C4-2B (cell line): ENCODE data around the gene FGA.

ENCODE experiments used
- ZFX ChIP-seq: fragments of 450-650 bp; IDR thresholded peaks from 2 replicates; pipeline ENCODE4 v1.6.1; 2017
- TF ChIP-seq, protein P1 (sequence below): fragments of 450-650 bp; conservative IDR thresholded peaks from 2 replicates; pipeline ENCODE4 v1.5.1; 2017; ENCODE audit warnings: mild to moderate bottlenecking

GRCh38 chr4:154542271-154542879 is 48.2 kb downstream of the FGA start:
- TF ChIP-seq, protein P1, sequence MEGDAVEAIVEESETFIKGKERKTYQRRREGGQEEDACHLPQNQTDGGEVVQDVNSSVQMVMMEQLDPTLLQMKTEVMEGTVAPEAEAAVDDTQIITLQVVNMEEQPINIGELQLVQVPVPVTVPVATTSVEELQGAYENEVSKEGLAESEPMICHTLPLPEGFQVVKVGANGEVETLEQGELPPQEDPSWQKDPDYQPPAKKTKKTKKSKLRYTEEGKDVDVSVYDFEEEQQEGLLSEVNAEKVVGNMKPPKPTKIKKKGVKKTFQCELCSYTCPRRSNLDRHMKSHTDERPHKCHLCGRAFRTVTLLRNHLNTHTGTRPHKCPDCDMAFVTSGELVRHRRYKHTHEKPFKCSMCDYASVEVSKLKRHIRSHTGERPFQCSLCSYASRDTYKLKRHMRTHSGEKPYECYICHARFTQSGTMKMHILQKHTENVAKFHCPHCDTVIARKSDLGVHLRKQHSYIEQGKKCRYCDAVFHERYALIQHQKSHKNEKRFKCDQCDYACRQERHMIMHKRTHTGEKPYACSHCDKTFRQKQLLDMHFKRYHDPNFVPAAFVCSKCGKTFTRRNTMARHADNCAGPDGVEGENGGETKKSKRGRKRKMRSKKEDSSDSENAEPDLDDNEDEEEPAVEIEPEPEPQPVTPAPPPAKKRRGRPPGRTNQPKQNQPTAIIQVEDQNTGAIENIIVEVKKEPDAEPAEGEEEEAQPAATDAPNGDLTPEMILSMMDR, result no peak
- TF ChIP-seq ZFX, result no peak
